ENCODE data around the gene ELOVL2.
"Not testable (repeated sequence)": the region's sequence is repeated elsewhere in the genome, so short reads cannot be mapped to it uniquely, and the experiment has no call there.

ELOVL2 gene

GRCh38 chr6:11018225-11018624, 25.9 kb downstream of the ELOVL2 start:
- DNase-seq = no peak

DNA sequence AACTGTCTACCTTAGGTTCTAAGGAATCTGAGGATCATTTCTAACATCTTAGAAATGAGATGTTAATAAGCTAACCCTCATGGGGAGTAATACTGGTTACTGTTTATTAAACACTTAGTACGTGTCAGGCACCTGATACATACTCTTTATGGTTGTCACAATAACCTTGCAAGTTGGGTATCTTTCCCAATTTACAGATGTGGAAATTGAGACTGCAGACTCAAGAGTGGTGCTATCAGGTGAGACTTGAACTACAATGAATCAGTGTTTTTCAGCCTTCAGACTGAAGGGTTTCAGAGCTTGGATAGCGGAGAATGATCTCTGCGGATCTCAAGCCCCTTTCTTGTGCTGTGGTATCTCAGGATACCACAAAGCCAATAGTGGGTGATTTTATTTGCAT, 27.0 kb downstream of the ELOVL2 start:
- no peak for DNase-seq

- DNase-seq = no peak
Observed at GRCh38 chr6:11016452-11016851, 27.7 kb downstream of the ELOVL2 start.

GRCh38 chr6:11015102-11015501, 29.0 kb downstream of the ELOVL2 start:
- no peak for DNase-seq

DNA sequence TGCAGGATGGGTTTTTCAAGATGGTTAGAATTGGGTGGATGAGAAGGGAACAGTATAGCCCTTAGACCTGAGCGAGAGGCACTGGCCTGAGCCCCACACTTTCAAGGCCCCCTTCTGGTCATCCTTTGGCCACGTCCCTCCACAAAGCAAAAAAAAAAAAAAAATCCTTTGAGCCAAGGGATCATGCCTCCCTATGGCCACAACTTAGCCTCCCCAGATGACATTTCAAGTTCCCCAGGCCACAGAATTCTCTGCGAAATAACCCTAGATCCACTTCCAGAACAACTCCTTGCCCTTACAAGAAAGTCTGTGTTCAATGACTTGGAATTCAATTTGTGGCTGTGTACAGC, 30.4 kb downstream of the ELOVL2 start:
- no peak for DNase-seq

- DNase-seq = no peak
Observed at GRCh38 chr6:11012976-11013720, 31.0 kb downstream of the ELOVL2 start.

GRCh38 chr6:11012295-11012754, 31.8 kb downstream of the ELOVL2 start:
- DNase-seq = no peak

DNA sequence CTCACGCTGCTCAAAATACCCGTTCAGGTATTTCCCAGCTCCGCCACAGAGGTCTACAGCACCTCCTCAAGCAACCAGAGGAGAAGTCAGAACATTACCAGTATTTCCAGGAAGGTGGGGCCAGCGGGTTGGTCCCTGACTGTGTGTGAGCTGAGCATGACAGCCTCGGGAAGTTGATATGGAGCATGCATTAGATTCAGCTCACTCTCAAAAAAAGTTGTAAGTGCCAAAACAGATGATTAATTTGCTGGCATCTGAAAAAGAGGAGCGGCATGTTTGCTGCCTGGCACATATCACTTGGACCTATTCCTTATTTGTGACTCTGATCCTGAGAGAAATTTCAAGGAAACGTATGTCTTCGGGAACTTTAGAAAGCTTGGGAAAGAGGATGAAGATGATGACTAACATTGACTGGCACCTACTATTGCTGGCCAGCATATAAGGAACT, 32.3 kb downstream of the ELOVL2 start:
- DNase-seq = no peak

DNA sequence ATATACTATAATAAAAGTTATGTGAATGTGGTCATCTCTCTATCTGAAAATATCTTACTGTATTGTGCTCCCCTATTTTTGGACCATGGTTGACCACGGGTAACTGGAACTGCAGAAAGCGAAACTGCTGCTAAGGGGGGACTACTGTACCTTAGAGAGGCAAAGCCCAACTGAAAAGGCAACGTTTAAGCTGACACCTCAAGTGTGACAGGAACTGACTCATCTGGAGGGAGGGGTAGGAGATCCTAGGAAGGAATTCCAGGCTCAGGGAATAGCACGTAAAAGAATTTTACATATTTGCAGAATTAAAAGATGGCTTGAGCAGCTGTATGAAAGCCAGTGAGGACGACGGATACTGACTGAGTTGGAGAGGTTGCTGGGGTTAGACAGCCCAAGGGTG, 34.8 kb downstream of the ELOVL2 start:
- no peak for DNase-seq

DNA sequence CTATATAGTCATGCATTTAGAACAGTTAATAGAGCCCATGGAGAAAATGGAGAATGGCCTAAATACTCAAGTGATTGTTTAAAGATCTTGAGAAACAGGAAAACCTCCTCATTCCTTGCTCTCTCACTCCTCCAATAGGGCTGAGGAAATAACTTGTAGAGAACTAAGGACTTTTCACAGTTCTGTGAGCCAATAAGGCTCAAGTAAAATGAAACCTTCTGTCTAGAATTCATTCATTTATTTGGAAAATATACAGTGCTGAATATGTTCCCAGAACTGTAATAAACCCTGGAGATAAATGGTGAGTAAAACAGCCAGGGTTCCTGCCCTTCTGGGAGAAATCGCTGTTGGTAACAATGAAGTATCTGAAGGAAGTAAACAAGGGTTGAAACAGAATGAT, 35.3 kb downstream of the ELOVL2 start:
- no peak for DNase-seq

DNA sequence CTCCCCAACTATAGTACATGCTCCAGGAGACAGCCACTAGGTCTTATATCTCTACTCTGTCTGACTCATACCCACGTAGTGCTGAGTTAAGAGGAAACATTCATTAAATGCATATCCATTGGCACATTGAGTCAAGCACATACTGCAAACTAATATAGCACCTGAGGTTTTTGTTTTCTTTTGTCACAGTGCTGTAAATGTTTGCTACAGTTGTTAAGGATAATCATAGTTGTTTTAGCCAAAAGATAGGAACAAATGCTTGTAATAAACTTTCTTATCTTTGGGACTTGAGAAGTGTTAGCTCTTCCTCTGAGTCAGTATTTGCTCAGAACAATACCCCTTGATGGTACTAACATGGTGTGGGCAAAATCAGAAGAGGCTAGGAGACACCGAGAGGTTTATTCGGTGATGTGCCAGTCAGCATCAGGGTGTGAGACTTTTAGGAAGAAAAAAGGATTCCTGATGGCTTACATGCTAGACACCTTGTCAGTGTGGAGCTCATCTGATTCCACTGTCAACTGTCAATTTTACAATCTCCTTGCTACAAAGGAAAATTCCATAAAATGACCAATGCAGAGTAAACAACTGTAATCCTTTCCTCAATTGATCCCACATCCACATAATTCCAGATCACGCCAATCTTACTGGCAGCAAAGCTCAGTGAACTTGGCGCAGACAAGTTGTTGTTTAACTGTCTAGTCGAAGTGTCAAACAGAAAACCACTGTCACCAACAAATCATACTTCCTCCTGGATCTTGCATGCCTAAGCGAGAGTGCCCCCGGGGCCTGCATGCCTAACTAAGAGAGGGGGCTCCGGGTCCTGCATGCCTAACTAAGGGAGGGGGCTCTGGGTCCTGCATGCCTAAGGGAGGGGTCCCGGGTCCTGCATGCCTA, 36.1 kb downstream of the ELOVL2 start:
- no peak for DNase-seq

DNA sequence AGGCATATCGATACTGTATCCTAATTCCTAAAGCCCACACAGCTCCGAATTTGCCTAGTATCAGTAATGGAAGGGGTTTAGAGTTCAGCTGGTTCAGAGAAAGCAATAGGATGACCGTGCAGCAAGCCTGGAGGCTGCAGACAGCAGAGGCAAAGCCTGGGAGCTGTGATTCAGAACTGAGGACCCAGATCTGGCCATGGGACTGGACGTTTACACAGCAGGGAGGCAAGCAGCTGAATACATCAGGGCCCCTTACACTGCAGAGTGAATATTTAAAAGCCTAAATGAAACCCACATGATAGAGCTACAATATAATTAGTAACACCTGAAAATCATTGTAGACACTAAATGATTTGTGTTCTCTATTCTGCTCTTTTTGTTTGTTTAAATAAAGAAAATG, 38.0 kb downstream of the ELOVL2 start:
- peak; percentile 58 for DNase-seq

GRCh38 chr6:11003297-11003696, 40.8 kb downstream of the ELOVL2 start:
- not testable (repeated sequence) for DNase-seq

GRCh38 chr6:11002176-11002575, 41.9 kb downstream of the ELOVL2 start:
- no peak for DNase-seq

DNA sequence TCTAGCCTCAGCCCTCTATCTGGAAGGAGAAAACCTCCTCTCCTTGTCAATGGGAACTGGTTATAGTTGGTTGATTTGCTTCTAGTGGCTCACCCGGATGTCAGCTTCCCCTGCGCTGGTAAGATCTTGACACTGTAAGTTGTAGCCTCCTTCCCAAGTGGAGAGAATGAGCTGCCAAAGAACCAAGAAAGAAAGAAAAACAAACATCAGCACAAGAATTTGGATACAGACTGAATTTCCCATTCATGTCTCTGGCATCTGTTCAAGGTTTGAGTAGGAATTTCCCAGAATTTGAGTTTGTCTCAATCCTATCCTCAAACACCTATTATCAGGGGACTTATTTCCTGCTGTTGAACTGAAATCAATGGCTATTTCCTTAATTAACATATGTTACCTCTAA, 44.1 kb downstream of the ELOVL2 start:
- DNase-seq = no peak

DNA sequence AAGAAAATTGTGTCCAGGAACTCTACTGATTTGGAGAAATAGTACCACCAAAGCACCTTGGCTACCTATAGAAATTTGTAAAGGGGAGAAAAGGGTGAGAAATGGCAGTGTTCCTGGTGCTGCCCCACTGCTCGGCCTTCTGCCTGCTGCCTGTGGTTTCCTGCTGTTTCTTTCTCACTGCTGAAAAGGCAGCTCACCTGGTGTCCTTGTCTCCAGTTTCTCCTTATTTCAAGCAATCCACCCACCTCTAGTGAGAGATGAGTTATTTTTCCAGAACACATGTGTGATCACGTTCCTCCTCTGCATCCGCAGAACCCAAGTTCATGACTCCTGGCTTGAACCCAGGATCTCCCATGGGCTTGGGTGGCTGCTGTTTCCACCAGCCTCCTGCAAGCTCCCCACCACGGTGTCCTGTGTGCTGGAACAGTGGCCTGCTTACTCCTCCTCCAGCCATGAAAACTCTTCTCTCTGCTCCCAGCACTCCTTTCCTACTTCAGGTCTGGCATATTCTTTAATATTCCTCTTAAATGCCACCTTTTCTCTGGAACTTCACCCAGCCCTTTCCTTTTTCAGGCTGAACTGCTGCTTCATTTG, 48.9 kb downstream of the ELOVL2 start:
- DNase-seq = no peak

- no peak for DNase-seq
Observed at GRCh38 chr6:10993896-10994295, 50.2 kb downstream of the ELOVL2 start.

DNA sequence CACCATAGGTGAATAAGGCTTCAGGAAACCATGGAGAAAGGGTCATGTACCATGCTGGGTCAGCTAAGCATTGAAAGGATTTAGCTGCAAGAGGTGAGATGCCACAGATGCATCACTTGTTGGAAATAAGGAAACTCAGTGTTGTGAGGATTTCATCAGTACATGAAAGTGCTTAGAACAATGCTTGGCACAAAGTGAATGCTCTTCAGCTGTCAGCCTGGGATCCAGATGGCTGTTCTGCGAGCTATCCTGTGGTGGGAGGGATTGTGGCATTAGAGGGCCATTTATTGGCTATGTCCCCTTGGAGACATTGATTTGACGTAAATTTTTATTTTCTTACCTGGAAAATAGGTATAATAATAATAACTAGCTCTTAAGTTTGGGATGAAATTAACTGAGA, 53.0 kb downstream of the ELOVL2 start:
- no peak for DNase-seq

GRCh38 chr6:10989587-10989986, 54.5 kb downstream of the ELOVL2 start:
- no peak for DNase-seq

GRCh38 chr6:10984959-10985358, 59.1 kb downstream of the ELOVL2 start:
- not testable (repeated sequence) for DNase-seq

- DNase-seq = no peak
Observed at GRCh38 chr6:10981409-10981808, 62.7 kb downstream of the ELOVL2 start.

DNA sequence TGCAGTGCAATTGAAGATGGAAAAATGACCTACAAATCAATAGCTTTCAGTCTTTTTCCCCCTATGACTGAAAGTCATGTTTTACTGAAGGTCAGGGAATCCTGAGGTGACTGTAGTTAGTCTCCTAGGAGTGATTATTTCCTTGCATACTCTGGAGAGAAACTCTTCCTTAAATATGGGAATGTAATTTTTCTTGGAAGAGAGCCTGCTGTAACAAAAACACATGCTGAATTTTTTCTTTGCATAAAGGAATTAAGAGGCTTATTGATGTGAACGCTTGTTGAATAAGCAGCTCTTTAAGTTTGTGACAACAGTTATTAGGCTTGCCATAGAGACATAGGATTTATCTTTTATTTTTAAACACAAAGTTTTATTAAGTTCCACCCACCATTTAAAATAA, 64.5 kb downstream of the ELOVL2 start:
- DNase-seq = no peak

- no peak for DNase-seq
Observed at GRCh38 chr6:10977231-10977968, 66.7 kb downstream of the ELOVL2 start.

All from NCI-H2081 treated with DMSO at 0.1 percent for 48 hours (cell line).